H1 (cell line): ENCODE data around the gene VGF. TPM values are rescaled to one million over a fixed set of nuclear protein-coding genes. Genes with fewer than 3 reads are reported as not detected.

Experiments
- CTCF ChIA-PET: fragments of 300-600 bp; sonication (Branson Sonifier 250); formaldehyde crosslinking; loops from one replicate; lab custom pipeline; 2021; ENCODE audit not compliant: partially characterized antibody; lab: Charles Lee
- POLR2A ChIA-PET: fragments of 300-600 bp; sonication (Branson Sonifier 250); formaldehyde crosslinking; loops from one replicate; lab custom pipeline; 2021; ENCODE audit warnings: inconsistent platforms; ENCODE audit not compliant: partially characterized antibody; lab: Charles Lee
- DNase-seq, 2 experiments: peaks; one replicate each; pipeline versions ENCODE4 v3.0.0 to v3.0.0-alpha.2; 2010 to 2022; ENCODE audit warnings: low spot score in 2 of 2, low read depth in 1 of 2, mixed read lengths in 1 of 2
- FAIRE-seq: peaks from 2 replicates; lab custom pipeline; 2011; peaks lifted over from hg19 to GRCh38; lab: Jason Lieb, UNC
- H2AFZ ChIP-seq: 2 replicates; pipeline ENCODE4 v1.8.1; 2012; ENCODE audit warnings: low read length, inconsistent platforms
- H2AK5ac ChIP-seq: 2 replicates; pipeline ENCODE4 v1.6.1; 2013; ENCODE audit warnings: low read depth, low read length
- H2BK120ac ChIP-seq: replicated peaks from 2 replicates; pipeline ENCODE3; 2013; ENCODE audit warnings: low read depth, low read length, inconsistent platforms
- H2BK12ac ChIP-seq: 2 replicates; pipeline ENCODE4 v1.6.1; 2013; ENCODE audit warnings: low read depth, low read length
- H2BK15ac ChIP-seq: 2 replicates; pipeline ENCODE4 v1.6.1; 2013; ENCODE audit warnings: low read length
- H2BK20ac ChIP-seq: 2 replicates; pipeline ENCODE4 v1.6.1; 2013; ENCODE audit warnings: low read length
- H2BK5ac ChIP-seq: 2 replicates; pipeline ENCODE4 v1.6.1; 2013; ENCODE audit warnings: low read depth, low read length
- H3K14ac ChIP-seq: 2 replicates; pipeline ENCODE4 v1.6.1; 2013; ENCODE audit warnings: inconsistent platforms; ENCODE audit not compliant: insufficient read length
- H3K18ac ChIP-seq: 2 replicates; pipeline ENCODE4 v1.6.1; 2013; ENCODE audit warnings: low read length; ENCODE audit errors: extremely low read depth
- H3K23ac ChIP-seq: 2 replicates; pipeline ENCODE4 v1.6.1; 2013; ENCODE audit warnings: inconsistent platforms; ENCODE audit not compliant: insufficient read length
- H3K23me2 ChIP-seq: 2 replicates; pipeline ENCODE4 v1.6.1; 2013; ENCODE audit warnings: low read depth, low read length
- H3K27ac ChIP-seq: 2 replicates; pipeline ENCODE4 v1.6.1; 2011; ENCODE audit warnings: low read depth, low read length, inconsistent platforms
- H3K27me3 ChIP-seq, 4 experiments: replicated peaks in 1 of 4; 1 replicate in 1 of 4; 2 replicates in 3 of 4; pipeline versions ENCODE4 v1.6.1 to v1.8.1; 2011 to 2013; ENCODE audit warnings: low read length in 3 of 4, mild to moderate bottlenecking in 3 of 4, inconsistent platforms in 2 of 4, mixed read lengths in 2 of 4, moderate library complexity in 1 of 4; ENCODE audit not compliant: control insufficient read depth in 3 of 4, insufficient read depth in 3 of 4; ENCODE audit errors: extremely low read depth in 1 of 4
- H3K36me3 ChIP-seq, 4 experiments: 2 replicates each; pipeline versions ENCODE4 v1.6.1 to v1.8.1; 2011 to 2013; ENCODE audit warnings: mild to moderate bottlenecking in 4 of 4, low read length in 3 of 4, moderate library complexity in 2 of 4, control low read depth in 1 of 4, inconsistent platforms in 1 of 4; ENCODE audit not compliant: insufficient read depth in 4 of 4, control insufficient read depth in 2 of 4
- H3K4ac ChIP-seq: replicated peaks from 2 replicates; pipeline ENCODE3; 2013; ENCODE audit warnings: low read length, low read depth, mixed read lengths, inconsistent platforms; ENCODE audit not compliant: insufficient read length
- H3K4me1 ChIP-seq, 4 experiments: replicated peaks in 1 of 4; 1 replicate in 1 of 4; 2 replicates in 3 of 4; pipeline versions ENCODE4 v1.6.1 to v1.8.1; 2011 to 2013; ENCODE audit warnings: low read length in 3 of 4, inconsistent platforms in 2 of 4, mixed read lengths in 1 of 4; ENCODE audit not compliant: insufficient read depth in 4 of 4, control insufficient read depth in 3 of 4
- H3K4me2 ChIP-seq, 2 experiments: 2 replicates each; pipeline versions ENCODE4 v1.6.1 to v1.8.1; 2011 to 2013; ENCODE audit warnings: low read depth in 2 of 2, low read length in 2 of 2, control low read depth in 1 of 2, inconsistent platforms in 1 of 2, mild to moderate bottlenecking in 1 of 2; ENCODE audit not compliant: insufficient read depth in 1 of 2
- H3K4me3 ChIP-seq, 4 experiments: fragments of 200-600, 300-600 bp in 1 of 4; sonication (generic), shearing (Covaris generic), sonication (Bioruptor Twin) in 1 of 4; 2 replicates each; pipeline versions ENCODE4 v1.5.1 to v1.8.1; 2011 to 2016; ENCODE audit warnings: low read length in 4 of 4, low read depth in 3 of 4, control low read depth in 2 of 4, inconsistent platforms in 2 of 4, mild to moderate bottlenecking in 2 of 4, mixed read lengths in 1 of 4, moderate library complexity in 1 of 4; ENCODE audit not compliant: insufficient read depth in 2 of 4; ENCODE audit errors: extremely low read depth in 1 of 4
- H3K56ac ChIP-seq: replicated peaks from 2 replicates; pipeline ENCODE3; 2013; ENCODE audit warnings: low read depth, mild to moderate bottlenecking, mixed read lengths, low read length, inconsistent platforms; ENCODE audit not compliant: insufficient read length
- H3K79me1 ChIP-seq: 2 replicates; pipeline ENCODE4 v1.6.1; 2013; ENCODE audit warnings: low read depth, low read length, control low read depth
- H3K79me2 ChIP-seq, 2 experiments: 2 replicates each; pipeline versions ENCODE4 v1.6.1 to v1.8.1; 2012 to 2013; ENCODE audit warnings: low read length in 2 of 2, mild to moderate bottlenecking in 2 of 2, inconsistent platforms in 1 of 2; ENCODE audit not compliant: insufficient read depth in 2 of 2, control insufficient read depth in 1 of 2
- H3K9ac ChIP-seq, 4 experiments: replicated peaks in 1 of 4; 1 replicate in 1 of 4; 2 replicates in 3 of 4; pipeline versions ENCODE4 v1.6.1 to v1.8.1; 2011 to 2013; ENCODE audit warnings: low read depth in 3 of 4, low read length in 3 of 4, control low read depth in 2 of 4, mild to moderate bottlenecking in 2 of 4, moderate library complexity in 2 of 4, inconsistent platforms in 1 of 4; ENCODE audit errors: extremely low read depth in 1 of 4
- H3K9me3 ChIP-seq, 2 experiments: 2 replicates each; pipeline versions ENCODE4 v1.6.1 to v1.8.1; 2012 to 2013; ENCODE audit warnings: mild to moderate bottlenecking in 2 of 2, moderate library complexity in 2 of 2, control low read depth in 1 of 2, inconsistent platforms in 1 of 2, low read depth in 1 of 2, low read length in 1 of 2, mixed read lengths in 1 of 2; ENCODE audit not compliant: insufficient read depth in 2 of 2
- H4K20me1 ChIP-seq, 2 experiments: replicated peaks in 1 of 2; 2 replicates each; pipeline versions ENCODE3 to v1.8.1; 2011 to 2013; ENCODE audit warnings: inconsistent platforms in 2 of 2, low read length in 2 of 2, mild to moderate bottlenecking in 1 of 2; ENCODE audit not compliant: insufficient read depth in 2 of 2, control insufficient read depth in 1 of 2
- H4K5ac ChIP-seq: 2 replicates; pipeline ENCODE4 v1.6.1; 2013; ENCODE audit warnings: low read length, low read depth, mixed read lengths, inconsistent platforms; ENCODE audit not compliant: insufficient read length
- H4K8ac ChIP-seq: 2 replicates; pipeline ENCODE4 v1.8.0; 2013; ENCODE audit warnings: mild to moderate bottlenecking, moderate library complexity, low read length, inconsistent platforms; ENCODE audit not compliant: insufficient read depth; ENCODE audit errors: extremely low read depth
- H4K91ac ChIP-seq: replicated peaks from 2 replicates; pipeline ENCODE3; 2013; ENCODE audit warnings: low read length, mixed read lengths, inconsistent platforms; ENCODE audit not compliant: insufficient read length
- RFX5 ChIP-seq: IDR thresholded peaks from 2 replicates; pipeline ENCODE4 v1.6.1; 2011; ENCODE audit warnings: low read depth, low read length, improper control_type of control experiment, borderline replicate concordance
- SIN3A ChIP-seq, 2 experiments: IDR thresholded peaks in 1 of 2; conservative IDR thresholded peaks in 1 of 2; 2 replicates each; pipeline ENCODE4 v1.6.1; 2011 to 2012; ENCODE audit warnings: low read length in 2 of 2, improper control_type of control experiment in 1 of 2, low read depth in 1 of 2, mild to moderate bottlenecking in 1 of 2
- WGBS, 2 experiments: shearing (Covaris generic) in 1 of 2; methylation state at CpG; one replicate each; pipeline versions ENCODE4 v1.1.6 to v1.1.7; 2013 to 2015; ENCODE audit warnings: low lambda C conversion rate in 2 of 2, mixed read lengths in 2 of 2, inconsistent platforms in 1 of 2, low coverage in 1 of 2, missing lambda C conversion rate in 1 of 2; ENCODE audit not compliant: insufficient replicate concordance in 2 of 2, insufficient coverage in 1 of 2, insufficient read length in 1 of 2; ENCODE audit errors: extremely low coverage in 1 of 2, missing lambda C conversion rate in 1 of 2; 5-methylcytosine and 5-hydroxymethylcytosine counted together
- polyA plus RNA-seq, 7 experiments: library from polyadenylated mRNA; depleted of rRNA in 3 of 7; stranded (reverse) in 5 of 7; unstranded in 2 of 7; fragments of >200 nt in 5 of 7; fragments of 200-250 nt in 2 of 7; gene quantifications; 1 replicate in 5 of 7; 2 replicates in 1 of 7; 4 replicates in 1 of 7; pipeline versions ENCODE4 v1.2.1 to v1.2.3, GENCODE V29; 2011 to 2013; ENCODE audit warnings: missing spikeins in 2 of 7, mixed read lengths in 2 of 7
- total RNA-seq: library from RNA; stranded (reverse); fragmentation: NEBNext Ultra II Directional; extraction: Animal tissue kit (Norgen Biotek cat#: 25700); gene quantifications from 2 replicates; pipeline ENCODE4 v1.2.1, GENCODE V29; 2021

The VGF gene
- total and polyA plus RNA-seq, 2 of the 8 experiments (the other 6 are each of a cell fraction or from before 2014, with no cell fraction given): 1.6 to 7.0 TPM

DNA sequence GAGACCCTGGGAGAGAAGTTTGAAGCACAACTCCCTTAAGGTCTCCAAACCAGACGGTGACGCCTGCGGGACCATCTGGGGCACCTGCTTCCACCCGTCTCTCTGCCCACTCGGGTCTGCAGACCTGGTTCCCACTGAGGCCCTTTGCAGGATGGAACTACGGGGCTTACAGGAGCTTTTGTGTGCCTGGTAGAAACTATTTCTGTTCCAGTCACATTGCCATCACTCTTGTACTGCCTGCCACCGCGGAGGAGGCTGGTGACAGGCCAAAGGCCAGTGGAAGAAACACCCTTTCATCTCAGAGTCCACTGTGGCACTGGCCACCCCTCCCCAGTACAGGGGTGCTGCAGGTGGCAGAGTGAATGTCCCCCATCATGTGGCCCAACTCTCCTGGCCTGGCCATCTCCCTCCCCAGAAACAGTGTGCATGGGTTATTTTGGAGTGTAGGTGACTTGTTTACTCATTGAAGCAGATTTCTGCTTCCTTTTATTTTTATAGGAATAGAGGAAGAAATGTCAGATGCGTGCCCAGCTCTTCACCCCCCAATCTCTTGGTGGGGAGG is 27.6 kb downstream of the VGF start:
- Histone ChIP-seq H2BK5ac (no peak overlapping the region; the same call in 1 of the 2 replicates), H2AFZ (no peak overlapping the region), H2BK12ac (0 out of 2 replicates have a peak overlapping the region, but pooled peaks have one; percentile 44), H3K4me3 (no peak overlapping the region), H4K5ac (no peak overlapping the region), H3K79me1 (no peaks in the 10 kb centered on the region), H3K4ac (no peak overlapping the region), H2BK15ac (no peak overlapping the region), H2BK120ac (no peak overlapping the region), H3K9ac (no peak overlapping the region), H4K91ac (no peak overlapping the region), H3K9me3 (no peaks in the 10 kb centered on the region), H2BK20ac (no peak overlapping the region), H3K23me2 (no peaks in the 10 kb centered on the region; the same call in 1 of the 2 replicates), H3K27me3 (peaks cover 0 to 2% (median 0%) of the 10 kb centered on the region in 4 experiments; a peak in 1 of 7 replicates), H3K79me2 (no peaks in the 10 kb centered on the region), H3K27ac (no peak overlapping the region), H3K14ac (no peak overlapping the region), H2AK5ac (no peak overlapping the region), H3K4me2 (no peak overlapping the region), H4K8ac (peak overlapping the region; percentile 75; the same call in 1 of the 2 replicates), H3K4me1 (peaks cover 2 to 14% (median 6%) of the 10 kb centered on the region in 4 experiments; a peak in 6 of 7 replicates), H3K56ac (no peak overlapping the region), H3K18ac (no peak overlapping the region), H3K23ac (no peak overlapping the region), H4K20me1 (no peaks in the 10 kb centered on the region), H3K36me3 (no peaks in the 10 kb centered on the region)
- CTCF ChIA-PET: interaction anchor here (0.7 to 9.7 kb wide), 17 partner anchors 9 to 245 kb away, joined by 3 to 168 read pairs (median 4); partner anchors contain the start of genes MOGAT3 and SERPINE1
- TF ChIP-seq SIN3A (conservative IDR thresholded peaks at IDR 0.05 in 1 of 2, IDR thresholded peaks at IDR 0.05 in 1 of 2; ENCODE audit: low read depth in 1 of 2, low read length in 2 of 2) (no peak), RFX5 (no peak)
- FAIRE-seq (no peak), DNase-seq (no peak)
- WGBS, 2 experiments: 95% methylated on average over 7 of the region's 9 CpGs; no CpG with 5 or more reads in 1 of the 2 experiments
- POLR2A ChIA-PET: interaction anchor here (0.6 to 1.2 kb wide), 3 partner anchors 11 to 156 kb away, joined by 3 to 4 read pairs (median 4); partner anchors contain the start of genes SERPINE1 and TRIM56
